GM18520 (cell line): ENCODE measurements around the gene ING2.
A peak's percentile ranks its signal among the peaks of the same experiment; 100 is the strongest.
"Not testable (repeated sequence)": the region's sequence is repeated elsewhere in the genome, so short reads cannot be mapped to it uniquely, and the experiment has no call there.

Source experiments
- ATAC-seq: cut with Tn5 transposase; IDR thresholded peaks from one replicate; pipeline ENCODE4 v1.9.1; 2021; ENCODE audit not compliant: unreplicated experiment

The ING2 gene, protein sequence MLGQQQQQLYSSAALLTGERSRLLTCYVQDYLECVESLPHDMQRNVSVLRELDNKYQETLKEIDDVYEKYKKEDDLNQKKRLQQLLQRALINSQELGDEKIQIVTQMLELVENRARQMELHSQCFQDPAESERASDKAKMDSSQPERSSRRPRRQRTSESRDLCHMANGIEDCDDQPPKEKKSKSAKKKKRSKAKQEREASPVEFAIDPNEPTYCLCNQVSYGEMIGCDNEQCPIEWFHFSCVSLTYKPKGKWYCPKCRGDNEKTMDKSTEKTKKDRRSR

DNA sequence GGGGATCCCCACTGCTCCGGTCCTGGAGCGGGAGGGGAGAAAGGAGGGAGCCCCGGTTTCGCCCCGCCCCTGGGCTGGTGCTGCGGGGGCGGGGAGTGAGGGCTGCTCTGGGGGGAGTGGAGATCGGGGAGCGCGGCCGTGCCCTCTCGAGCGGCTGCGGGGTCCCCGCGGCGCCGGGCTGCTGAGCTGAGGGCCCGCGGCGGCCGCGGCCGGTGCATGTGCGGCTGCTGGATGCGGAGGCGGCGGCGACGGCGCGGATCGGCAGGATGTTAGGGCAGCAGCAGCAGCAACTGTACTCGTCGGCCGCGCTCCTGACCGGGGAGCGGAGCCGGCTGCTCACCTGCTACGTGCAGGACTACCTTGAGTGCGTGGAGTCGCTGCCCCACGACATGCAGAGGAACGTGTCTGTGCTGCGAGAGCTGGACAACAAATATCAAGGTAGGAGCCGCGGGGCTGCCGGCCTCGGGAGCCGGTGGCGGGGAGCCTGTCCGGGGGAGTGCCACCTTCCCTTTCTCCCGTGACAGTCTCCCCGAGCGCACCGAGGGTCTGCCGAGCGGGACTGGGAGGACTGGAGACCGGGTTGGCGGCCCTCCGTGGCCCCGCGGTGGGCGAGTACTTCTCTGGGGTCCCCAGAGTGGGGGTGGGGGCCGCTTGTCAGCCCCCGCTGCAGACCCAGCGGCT lies at the start of gene ING2:
Gene ING2, plus strand, starts transcription at position 129 of the 681 bp plus-strand sequence. Its CDS starts 138 bp downstream, at position 267.
- ATAC-seq, result peak; percentile 25

DNA sequence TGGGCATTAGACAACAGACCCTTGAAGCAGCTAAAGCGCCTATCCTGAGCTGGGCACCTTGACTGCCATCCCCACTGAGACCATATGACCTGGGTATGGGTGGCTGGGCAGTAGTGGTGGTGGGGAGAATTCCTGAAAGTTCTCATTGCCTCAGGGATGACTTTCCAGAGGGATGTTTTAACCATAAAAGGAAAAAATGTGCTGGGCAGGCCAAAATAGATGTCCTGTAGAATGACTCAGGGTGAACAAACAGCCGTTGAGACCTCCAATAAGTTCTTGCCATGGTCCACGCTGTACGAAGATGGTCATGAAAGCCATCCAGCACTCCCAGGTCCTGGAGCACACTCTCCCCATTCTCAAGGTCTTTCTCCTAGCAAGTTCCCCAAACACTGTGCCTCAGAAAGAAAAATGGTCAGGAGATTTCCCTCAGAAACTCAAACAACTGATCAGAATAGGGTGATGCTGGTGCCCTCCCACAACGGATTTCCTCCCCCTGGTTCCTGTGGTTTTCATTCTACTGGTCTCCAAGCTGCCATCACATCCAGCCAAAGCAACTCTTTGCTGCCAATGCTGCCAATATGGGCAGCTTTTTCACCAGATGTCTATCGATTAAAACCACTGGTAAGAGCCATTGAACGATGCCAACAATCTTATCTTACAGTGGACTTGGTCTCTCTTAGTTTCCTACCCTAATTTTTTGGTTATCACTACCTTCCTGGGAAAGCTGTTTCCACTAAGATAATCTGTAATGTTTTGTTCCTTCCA lies 49.2 kb upstream of the ING2 start:
- ATAC-seq, result no peak

DNA sequence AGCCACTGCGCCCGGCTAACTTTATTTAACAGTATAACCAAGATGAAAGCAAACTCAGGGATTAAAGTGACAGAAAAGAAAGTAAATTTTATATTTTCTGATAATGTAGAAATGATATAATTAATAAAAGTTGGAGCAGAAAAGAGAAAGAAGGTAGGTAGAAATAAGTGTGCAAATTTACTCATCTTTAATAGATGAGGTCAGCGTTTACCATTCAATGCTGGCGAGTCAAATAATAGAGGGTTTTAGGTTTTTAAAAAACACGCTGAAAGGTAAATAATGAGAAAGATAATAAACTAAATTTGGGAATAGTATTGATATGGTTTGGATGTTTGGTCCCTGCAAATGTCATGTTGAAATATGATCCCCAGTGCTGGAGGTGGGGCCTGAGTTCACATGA lies 46.9 kb upstream of the ING2 start:
- ATAC-seq, result no peak

DNA sequence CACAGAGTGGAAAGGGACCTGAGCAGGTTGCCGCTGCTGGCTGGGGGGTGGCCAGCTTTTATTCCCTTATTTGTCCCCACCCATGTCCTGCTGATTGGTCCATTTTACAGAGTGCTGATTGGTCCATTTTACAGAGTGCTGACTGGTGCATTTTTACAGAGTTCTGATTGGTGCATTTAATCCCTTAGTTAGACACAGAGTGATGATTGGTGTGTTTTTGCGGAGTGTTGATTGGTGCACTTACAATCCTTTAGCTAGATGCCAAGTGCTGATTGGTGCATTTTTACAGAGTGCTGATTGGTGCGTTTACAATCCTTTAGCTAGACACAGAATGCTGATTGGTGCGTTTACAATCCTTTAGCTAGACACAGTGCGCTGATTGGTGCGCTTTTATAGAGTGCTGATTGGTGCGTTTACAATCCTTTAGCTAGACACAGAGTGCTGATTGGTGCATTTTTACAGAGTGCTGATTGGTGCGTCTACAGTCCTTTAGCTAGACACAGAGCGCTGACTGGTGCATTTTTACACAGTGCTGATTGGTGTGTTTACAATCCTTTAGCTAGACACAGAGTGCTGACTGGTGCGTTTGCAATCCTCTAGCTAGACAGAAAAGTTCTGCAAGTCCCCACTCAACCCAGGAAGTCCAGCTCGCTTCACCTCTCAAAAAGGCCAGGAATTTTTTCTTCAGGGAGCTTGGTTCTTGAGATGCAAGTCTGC lies 40.8 kb upstream of the ING2 start:
- not testable (repeated sequence) for ATAC-seq

DNA sequence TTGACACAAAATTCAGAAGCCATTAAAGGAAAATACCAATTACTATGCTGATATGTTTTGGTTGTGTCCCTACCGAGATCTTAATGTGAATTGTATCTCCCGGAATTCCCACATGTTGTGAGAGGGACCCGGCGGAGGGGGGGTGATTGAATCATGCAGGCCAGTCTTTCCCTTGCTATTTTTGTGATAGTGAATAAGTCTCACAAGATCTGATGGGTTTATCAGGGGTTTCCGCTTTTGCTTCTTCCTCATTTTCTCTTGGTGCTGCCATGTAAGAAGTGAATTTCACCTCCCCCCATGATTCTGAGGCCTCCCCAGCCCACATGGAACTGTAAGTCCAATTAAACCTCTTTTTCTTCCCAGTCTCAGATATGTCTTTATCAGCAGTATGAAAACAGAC lies 39.0 kb upstream of the ING2 start:
- ATAC-seq, result not testable (repeated sequence)

DNA sequence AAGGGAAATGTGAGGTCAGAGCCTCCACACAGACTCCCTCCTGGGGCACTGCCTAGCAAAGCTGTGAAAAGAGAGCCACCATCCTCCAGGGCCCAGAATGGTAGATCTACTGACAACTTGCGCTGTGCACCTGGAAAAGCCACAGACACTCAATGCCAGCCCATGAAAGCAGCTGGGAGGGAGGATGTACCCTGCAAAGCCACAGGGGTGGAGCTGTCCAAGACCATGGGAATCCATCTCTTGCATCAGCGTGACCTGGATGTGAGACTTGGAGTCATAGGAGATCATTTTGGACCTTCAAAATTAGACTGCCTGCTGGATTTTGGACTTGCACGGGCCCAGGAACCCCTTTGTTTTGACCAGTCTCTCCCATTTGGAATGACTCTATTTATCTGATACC lies 37.6 kb upstream of the ING2 start:
- no peak for ATAC-seq

DNA sequence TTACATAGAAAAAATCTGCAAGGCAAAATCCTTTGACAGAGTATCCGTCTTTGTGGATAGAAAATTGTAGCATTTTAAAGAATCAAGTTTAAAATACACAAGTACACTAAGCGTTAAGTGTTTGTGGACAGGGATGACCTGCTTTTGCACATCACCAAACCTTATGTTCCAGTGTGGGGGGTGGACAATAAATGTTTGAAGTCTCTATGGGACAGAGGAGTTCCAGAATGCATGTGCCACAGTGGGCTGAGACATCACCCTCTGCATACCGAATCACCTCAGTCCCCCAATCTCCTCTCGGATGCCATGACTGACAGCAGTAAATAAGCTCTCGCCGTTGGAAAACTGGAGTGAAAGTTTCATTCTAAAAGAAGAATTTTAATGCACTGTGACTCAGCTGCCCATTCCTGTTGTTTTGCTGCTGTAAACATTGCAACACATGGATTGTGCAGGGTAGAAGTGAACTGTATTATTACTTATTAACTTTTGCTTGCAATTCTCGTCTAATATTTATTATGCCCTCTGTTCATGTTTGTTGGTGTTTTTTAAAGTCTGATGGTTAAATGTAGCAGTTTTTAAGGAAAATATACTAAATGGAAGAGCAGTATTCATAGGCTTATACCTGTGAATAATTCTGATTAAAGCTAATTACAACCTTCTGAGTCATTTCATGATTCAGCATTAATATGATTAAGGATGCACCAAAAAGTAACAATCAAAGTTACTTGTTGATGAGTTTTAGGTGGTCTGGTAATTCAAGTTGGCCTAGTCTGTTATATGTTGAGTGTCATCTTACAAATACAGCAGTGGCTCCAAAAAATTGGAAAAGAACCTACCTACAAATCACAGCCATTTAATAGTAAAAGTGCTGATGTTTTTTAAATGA lies 36.4 kb upstream of the ING2 start:
- no peak for ATAC-seq

DNA sequence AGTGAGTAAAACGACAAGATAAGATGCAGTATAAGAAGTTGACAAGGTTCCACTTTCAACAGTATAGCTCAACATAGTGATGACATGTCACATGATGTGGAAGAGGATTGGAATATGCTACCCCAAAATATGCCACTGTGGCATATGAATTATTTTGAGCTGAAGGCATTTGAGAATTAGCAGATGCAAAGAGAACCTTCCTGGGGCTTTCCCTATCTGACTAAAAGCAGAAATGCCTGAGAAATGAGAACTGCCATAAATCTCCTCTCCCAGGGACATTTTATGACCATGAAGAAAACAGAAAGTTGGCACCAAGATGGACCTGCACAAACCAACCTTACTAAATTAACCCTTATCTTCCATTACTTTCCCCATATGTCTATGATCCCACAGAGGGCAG lies 35.6 kb upstream of the ING2 start:
- peak; percentile 60 for ATAC-seq

DNA sequence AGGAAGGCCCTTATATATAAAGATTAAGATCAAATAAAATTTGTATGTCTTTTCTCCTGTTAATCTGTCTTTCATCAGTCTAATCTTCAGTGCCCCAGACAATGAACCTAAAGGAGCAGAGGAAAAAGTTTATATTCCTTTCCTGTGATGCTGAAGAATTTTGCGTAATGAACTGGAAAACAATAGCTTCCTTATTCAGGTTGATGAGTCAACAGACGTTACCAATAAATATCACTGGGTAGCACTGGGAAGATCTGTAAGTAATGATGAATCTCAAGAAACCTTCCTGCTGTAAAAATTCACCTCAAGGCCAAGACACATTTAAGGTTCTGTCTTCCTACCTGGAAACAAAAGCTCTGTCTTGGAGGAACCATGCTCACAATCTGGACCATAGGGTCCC lies 34.9 kb upstream of the ING2 start:
- ATAC-seq, result no peak

DNA sequence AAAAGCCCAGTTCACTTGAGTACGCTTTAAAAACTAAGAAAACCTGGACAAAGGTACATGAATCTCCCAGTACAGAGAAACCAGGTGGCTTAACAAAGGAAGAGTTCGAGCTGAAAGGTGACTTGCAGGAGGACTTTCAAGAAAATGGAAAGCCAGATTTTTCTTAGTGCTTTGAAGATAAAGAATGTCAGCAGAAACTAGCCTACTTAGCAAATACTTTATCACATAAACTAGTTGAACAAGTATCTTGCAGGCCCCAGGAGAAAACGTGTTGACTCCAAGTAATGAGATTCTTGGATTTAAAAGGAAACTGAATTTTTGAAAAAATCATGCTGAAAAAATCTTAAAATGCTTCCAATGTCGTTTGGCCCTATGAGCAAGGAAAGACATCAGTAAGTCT lies 34.0 kb upstream of the ING2 start:
- no peak for ATAC-seq

DNA sequence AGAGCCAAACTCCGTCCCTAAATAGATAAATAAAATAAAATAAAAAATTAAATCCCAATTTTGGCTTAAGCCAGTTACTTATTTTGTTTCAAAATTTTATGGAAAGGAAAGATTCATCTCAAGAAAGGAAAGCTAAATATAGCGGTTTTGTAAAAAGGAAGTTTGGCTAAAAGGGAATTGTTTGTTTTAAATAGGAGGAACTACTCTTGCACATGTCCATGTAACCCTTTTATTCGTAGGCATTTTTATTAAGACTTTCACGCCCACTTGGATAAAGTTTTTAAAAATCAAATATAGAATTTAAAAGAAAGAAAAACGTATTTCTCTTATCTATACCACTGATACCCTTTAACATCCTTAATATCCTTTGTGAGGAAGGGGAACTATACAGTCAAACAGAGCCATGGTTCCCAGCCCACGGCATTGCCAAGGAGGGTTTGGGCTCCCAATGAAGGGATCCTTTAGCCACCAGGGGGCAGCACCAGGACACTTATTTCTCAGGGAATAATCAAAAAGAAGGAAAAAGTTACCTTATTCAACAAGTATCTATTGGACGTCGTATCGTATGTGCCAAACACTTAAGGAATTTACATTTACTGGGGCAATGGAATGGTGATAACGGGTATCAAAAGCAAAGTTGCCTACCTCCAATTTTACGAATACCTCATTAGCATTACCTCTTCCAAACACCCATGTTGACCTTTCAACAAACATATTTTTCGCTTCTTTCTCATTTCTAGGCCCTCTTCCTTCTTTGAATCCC lies 32.7 kb upstream of the ING2 start:
- ATAC-seq, result no peak

DNA sequence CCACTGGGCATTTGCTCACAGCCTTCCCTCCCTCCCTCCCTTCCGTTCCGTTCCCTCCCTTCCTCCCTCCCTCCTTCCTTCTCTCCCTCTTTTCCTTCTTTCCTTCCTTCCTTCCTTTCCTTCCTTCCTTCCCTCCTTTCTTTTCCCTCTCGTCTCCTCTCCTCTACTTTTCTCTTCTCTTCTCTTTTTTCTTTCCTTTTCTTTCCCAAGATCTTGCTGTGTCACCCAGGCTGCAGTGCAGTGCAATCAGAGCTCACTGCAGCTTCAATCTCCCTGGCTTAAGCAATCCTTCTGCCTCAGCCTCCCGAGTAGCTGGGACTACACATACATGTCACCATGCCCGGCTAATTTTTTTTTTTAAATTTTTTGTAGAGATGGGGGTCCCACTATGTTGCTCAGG lies 26.7 kb upstream of the ING2 start:
- no peak for ATAC-seq

DNA sequence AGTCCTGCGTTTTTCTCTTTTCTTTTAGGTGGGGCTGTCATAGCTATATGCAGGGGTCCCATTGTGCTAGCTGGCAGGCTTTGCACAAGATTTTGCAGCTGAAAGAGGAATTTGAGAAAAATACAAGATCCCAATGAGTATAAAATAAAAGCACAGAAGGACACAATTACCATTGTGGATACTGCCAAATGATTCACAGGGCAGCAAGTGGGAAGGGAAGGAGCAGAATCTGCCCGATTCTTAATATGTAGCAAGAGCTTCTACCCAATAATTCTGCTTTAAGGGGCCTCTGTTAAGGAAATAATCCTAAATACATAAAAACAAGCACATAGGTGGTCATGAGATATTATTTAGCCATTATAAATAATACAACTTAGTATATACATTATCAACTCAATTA lies 25.9 kb upstream of the ING2 start:
- ATAC-seq, result no peak

DNA sequence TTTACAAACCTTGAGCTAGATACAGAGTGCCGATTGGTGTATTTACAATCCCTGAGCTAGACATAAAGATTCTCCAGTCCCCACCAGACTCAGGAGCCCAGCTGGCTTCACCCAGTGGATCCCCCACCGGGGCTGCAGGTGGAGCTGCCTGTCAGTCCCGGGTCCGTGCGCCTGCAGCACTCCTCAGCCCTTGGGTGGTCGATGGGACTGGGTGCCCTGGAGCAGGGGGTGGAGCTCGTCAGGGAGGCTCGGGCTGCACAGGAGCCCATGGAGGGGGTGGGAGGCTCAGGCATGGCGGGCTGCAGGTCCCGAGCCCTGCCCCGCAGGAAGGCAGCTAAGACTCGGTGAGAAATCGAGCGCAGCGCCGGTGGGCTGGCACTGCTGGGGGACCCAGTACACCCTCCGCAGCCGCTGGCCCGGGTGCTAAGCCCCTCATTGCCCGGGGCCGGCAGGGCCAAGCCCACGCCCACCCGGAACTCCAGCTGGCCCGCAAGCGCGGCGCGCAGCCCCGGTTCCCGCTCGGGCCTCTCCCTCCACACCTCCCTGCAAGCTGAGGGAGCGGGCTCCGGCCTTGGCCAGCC lies 22.3 kb upstream of the ING2 start:
- ATAC-seq, result not testable (repeated sequence)

DNA sequence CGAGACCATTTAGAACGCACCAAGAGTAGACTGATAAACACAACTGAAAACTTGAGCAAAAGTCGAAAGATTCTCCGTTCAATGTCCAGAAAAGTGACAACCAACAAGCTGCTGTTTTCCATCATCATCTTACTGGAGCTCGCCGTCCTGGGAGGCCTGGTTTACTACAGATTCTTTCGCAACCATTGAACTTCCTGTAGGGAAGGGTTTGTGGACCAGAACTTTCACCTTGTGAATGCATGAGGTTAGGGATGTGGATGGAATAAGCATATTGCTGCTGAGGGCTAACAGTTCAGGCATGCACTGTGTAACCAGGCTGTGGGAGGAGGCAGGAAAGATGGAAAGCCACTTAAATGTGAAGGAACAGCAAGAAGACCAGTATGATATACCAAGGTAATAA lies 20.9 kb upstream of the ING2 start:
- no peak for ATAC-seq

DNA sequence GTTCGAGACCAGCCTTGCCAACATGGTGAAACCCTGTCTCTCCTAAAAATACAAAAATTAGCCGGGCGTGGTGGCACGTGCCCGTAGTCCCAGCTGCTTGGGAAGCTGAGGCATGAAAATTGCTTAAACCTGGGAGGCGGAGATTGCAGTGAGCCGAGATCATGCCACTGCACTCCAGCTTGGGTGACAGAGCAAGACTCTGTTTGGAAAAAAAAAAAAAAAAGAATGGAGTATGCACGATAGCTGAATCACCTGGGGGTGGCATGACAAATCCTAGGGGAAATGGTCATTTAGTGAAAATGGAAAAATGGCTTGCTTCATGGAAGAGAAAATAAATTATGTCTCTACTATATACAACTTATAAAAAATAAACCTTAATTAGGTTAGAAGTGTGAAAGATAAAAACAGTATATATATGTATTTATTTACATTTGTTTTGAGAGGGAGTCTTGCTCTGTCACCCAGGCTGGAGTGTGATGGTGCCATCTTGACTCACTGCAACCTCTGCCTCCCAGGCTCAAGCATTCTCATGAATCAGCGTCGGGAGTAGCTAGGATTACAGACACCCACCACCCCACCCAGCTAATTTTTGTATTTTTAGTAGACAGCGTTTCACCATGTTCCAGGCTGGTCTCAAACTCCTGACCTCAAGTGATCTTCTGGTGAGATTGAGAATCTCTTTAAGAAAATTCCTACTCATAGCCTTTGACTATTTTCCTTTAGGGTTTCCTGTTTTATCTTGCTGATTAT lies 19.3 kb upstream of the ING2 start:
- no peak for ATAC-seq

DNA sequence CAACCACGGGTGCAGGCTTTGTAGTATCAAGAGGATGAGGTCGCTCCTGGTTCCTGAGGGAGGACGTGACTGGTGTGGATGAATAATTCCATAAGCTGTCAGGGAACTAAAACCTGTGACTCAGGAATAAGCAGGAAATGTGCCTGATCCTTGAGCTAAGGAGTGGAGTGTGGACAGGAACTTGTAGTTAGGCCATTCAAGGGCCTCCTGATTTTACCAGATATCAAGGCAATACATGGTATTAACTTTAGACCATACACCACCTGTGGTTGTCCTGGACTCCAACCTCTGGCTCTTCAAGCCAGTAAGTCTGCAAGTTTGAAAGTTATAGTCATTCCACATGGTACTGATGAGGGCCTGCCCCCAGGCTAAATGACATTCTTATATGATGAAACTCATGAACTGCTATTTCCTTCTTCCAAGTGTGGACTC lies 12.1 kb upstream of the ING2 start:
- no peak for ATAC-seq

DNA sequence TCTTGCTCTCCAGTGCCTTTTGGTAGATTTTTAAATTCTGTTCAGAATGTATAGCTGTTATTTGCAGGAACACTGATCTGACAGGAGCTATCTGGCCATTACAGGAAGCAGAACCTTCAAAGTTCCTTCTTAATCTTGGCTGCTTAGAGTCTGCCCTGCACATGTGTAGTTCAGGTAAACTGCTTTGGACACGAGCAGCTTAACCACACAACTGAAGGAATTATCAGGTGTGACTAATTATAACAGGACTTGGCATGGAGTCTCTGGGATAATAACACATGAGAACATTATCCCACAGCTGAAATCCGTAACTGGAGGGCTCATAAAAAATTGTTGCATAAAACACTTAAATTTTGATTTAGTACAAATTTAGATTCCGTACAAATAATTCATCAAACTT lies 11.6 kb upstream of the ING2 start:
- no peak for ATAC-seq

DNA sequence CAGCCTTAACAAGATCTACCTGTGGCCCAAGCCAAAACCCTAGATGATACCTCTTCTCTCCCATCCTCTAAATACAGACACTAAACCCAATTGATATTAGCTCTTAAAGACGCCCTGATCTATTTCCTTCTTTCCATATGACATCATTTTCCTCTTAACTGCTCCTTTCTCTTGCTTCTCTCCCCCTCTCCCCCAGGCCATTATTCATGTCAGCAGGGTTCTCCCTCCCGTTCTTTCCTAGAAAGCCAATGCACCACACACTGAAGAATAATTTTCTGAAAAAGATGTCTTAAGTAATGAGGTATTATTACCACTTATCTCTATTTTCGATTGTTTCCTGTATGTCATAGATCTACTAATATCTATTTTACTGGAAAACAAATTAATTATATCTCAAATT lies 9.7 kb upstream of the ING2 start:
- no peak for ATAC-seq
